Measurements from ENCODE around the gene ATP8B3.

ATP8B3 gene

DNA sequence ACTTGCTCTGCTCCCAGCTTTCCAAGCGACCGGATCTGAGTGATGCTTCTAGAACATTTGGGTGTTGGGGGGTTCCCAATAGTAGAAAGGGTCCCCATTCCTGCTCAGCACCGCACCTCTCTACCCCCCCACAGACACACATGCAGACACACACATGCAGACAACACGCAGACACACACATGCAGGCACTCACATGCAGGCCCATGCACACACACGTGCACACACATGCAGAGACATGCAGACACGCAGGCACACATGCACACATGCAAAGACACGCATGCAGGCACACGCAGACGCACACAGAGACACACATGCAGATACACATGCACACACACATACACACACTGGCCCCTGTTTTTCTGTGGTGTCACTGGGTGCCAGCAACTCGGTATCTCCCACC lies 34.9 kb downstream of the ATP8B3 start:
- H3K27me3 ChIP-seq (ENCODE audit: control insufficient read depth, insufficient read depth, low read length), result peaks cover 67% of the 10 kb centered on the region
- peaks cover 7% of the 10 kb centered on the region for H3K9me3 ChIP-seq (replicated peaks; ENCODE audit: low read length)
- H3K4me2 ChIP-seq (ENCODE audit: low read length), result no peak overlapping the region
- H3K4me3 ChIP-seq (ENCODE audit: low read length), result no peak overlapping the region
- peaks cover 10% of the 10 kb centered on the region for H3K4me1 ChIP-seq (ENCODE audit: control insufficient read depth, insufficient read depth, low read length)
- no peaks in the 10 kb centered on the region for H3K36me3 ChIP-seq (ENCODE audit: insufficient read depth, low read length)
- H3K9ac ChIP-seq (ENCODE audit: low read depth, low read length), result no peak overlapping the region

DNA sequence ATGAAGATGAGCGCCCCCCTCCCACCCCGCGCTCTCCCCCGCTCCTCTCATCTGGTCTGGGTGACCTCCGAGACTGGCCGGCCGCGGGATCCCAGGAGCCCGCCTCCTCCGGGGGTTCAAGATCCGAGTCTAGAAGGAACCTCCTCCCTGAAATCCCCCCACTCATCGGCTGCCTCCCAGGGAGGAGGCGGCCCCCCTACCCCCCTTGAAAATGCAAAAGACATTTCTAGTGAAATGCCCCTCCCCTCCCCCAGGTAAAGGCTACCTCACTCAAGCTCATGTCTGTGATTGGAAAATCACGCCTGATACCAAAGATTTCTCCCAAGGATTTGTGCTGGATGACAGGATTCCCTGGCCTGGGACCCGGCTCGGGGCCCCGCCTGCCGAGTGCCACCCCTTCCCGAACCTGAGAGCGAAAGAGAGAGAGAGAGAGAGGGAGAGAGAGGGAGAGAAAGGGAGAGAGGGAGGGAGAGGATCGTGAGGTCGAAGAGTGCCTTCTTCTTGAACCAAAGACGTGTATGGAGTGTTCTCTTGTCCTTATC lies 35.4 kb downstream of the ATP8B3 start:
- H3K9ac ChIP-seq (ENCODE audit: low read depth, low read length), result no peak overlapping the region
- no peak overlapping the region for H3K4me2 ChIP-seq (ENCODE audit: low read length)
- H3K27me3 ChIP-seq (ENCODE audit: control insufficient read depth, insufficient read depth, low read length), result peaks cover 67% of the 10 kb centered on the region
- H3K4me1 ChIP-seq (ENCODE audit: control insufficient read depth, insufficient read depth, low read length), result peaks cover 10% of the 10 kb centered on the region
- H3K36me3 ChIP-seq (ENCODE audit: insufficient read depth, low read length), result no peaks in the 10 kb centered on the region
- no peak overlapping the region for H3K4me3 ChIP-seq (ENCODE audit: low read length)
- peaks cover 2% of the 10 kb centered on the region for H3K9me3 ChIP-seq (replicated peaks; ENCODE audit: low read length)

- H3K27me3 ChIP-seq (ENCODE audit: control insufficient read depth, insufficient read depth, low read length), result peaks cover 72% of the 10 kb centered on the region
- H3K9ac ChIP-seq (ENCODE audit: low read depth, low read length), result no peak overlapping the region
- peaks cover 10% of the 10 kb centered on the region for H3K4me1 ChIP-seq (ENCODE audit: control insufficient read depth, insufficient read depth, low read length)
- no peak overlapping the region for H3K4me3 ChIP-seq (ENCODE audit: low read length)
- H3K9me3 ChIP-seq (replicated peaks; ENCODE audit: low read length), result peaks cover 4% of the 10 kb centered on the region
- H3K4me2 ChIP-seq (ENCODE audit: low read length), result no peak overlapping the region
- no peaks in the 10 kb centered on the region for H3K36me3 ChIP-seq (ENCODE audit: insufficient read depth, low read length)
Observed at GRCh38 chr19:1775951-1776605, 36.0 kb downstream of the ATP8B3 start.

DNA sequence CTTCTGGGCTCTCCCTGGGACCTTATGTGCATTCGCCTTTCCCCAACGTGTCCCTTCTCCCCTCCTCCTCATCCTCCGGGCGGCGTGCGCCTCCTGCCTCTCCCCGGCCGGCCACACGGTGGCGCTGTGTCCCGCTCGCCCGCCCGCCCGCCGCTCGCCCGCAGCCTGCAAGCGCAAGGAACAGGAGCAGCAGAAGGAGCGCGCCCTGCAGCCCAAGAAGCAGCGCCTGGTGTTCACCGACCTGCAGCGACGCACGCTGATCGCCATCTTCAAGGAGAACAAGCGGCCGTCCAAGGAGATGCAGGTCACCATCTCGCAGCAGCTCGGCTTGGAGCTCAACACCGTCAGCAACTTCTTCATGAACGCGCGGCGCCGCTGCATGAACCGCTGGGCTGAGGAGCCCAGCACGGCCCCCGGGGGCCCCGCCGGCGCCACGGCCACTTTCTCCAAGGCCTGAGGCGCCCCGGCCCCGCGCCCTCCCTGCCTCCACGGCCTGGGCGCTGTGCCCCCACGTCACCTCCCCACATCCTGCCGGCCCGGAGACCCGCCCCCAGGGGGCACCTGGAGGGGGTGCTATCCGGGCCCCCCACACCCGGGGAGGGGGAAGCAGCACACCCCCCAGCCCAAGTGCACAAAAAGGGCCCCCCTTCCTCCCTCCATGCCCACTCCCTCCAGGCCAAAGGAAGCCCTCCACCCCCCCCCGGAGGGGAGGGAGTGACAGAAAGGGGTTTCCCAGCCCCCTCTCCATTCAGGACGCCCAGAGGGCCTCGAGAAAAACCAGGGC lies 36.9 kb downstream of the ATP8B3 start:
- Histone ChIP-seq H3K4me3 (ENCODE audit: low read length) (no peak overlapping the region), H3K27me3 (ENCODE audit: control insufficient read depth, insufficient read depth, low read length) (peaks cover 70% of the 10 kb centered on the region), H3K9me3 (replicated peaks; ENCODE audit: low read length) (peaks cover 12% of the 10 kb centered on the region), H3K36me3 (ENCODE audit: insufficient read depth, low read length) (no peaks in the 10 kb centered on the region), H3K4me1 (ENCODE audit: control insufficient read depth, insufficient read depth, low read length) (peaks cover 10% of the 10 kb centered on the region), H3K9ac (ENCODE audit: low read depth, low read length) (no peak overlapping the region), H3K4me2 (ENCODE audit: low read length) (no peak overlapping the region)

DNA sequence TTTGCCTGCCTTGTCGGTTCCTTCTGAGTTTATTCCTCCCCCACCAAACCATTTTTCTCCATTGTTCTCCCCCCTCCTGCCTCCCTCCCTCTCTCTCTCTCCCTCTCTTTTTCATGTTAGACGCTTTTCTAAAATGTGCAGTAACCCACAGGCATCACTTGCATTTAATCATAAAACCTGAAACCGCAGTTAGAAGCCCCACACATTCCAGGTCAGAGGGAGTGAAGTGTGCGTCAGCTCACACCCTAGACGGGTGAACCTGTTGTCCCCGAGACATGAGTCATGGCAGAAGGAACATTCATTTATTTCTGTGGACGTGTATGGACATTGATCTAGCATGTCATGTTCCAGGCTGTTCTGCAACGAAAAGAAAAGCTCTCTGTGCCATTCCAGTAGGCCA lies 38.9 kb downstream of the ATP8B3 start:
- Histone ChIP-seq H3K9me3 (replicated peaks; ENCODE audit: low read length) (peaks cover 12% of the 10 kb centered on the region), H3K27me3 (ENCODE audit: control insufficient read depth, insufficient read depth, low read length) (peaks cover 57% of the 10 kb centered on the region), H3K4me3 (ENCODE audit: low read length) (no peak overlapping the region), H3K9ac (ENCODE audit: low read depth, low read length) (no peak overlapping the region), H3K36me3 (ENCODE audit: insufficient read depth, low read length) (no peaks in the 10 kb centered on the region), H3K4me1 (ENCODE audit: control insufficient read depth, insufficient read depth, low read length) (peaks cover 10% of the 10 kb centered on the region), H3K4me2 (ENCODE audit: low read length) (no peak overlapping the region)

DNA sequence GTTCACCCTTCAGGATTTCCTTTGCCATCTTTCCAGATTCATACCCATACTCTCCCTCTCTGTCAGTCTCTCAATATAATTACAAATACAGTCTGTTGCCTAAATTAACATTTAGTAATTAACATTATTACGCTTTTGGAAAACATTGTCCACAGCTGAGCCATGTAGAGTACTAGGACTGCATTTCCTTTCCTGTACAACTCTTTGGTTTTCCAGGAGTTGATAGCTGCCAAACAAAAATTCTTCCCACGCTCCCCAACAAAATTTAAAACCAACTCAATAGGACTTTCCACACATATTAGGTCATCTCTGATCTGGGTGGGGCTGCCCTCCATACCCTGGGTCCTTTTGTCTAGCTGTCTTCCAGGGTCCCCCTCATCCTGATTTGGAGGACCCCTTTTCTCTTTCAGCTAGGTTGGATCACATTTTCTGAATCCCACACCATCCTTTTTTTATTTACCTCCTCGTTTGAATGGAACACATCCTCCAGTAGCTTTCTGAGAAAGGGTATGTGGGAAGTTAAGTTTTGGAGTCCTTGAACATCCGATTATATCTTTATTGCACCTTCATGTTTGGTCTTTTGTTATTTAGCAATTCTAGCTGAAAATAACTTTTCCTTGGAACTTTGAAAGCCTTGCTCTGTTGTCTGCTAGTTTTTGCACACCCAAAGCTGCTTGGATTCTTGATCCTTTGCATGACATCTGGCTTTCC lies 41.1 kb downstream of the ATP8B3 start:
- Histone ChIP-seq H3K4me3 (ENCODE audit: low read length) (no peak overlapping the region), H3K9ac (ENCODE audit: low read depth, low read length) (no peak overlapping the region), H3K36me3 (ENCODE audit: insufficient read depth, low read length) (no peaks in the 10 kb centered on the region), H3K4me2 (ENCODE audit: low read length) (no peak overlapping the region), H3K9me3 (replicated peaks; ENCODE audit: low read length) (peaks cover 12% of the 10 kb centered on the region), H3K27me3 (ENCODE audit: control insufficient read depth, insufficient read depth, low read length) (peaks cover 58% of the 10 kb centered on the region), H3K4me1 (ENCODE audit: control insufficient read depth, insufficient read depth, low read length) (peaks cover 10% of the 10 kb centered on the region)

DNA sequence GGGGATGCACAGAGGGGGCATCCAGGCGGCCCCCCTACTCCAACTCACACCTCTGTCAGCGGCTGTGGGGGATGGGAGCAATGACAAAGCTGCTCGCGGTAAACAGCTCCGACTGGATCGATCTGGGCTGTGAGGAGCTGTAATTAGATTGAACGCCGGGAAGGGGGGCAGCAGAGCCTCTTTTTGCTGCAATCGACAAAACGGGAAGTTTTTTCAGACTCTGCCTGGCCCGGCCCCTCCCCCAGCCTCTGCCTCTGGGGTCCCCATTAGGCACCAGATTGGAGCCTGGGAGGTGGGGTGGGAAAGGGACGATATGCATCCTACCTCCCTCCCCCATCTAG lies 42.5 kb downstream of the ATP8B3 start:
- Histone ChIP-seq H3K9ac (ENCODE audit: low read depth, low read length) (no peak overlapping the region), H3K4me3 (ENCODE audit: low read length) (no peak overlapping the region), H3K36me3 (ENCODE audit: insufficient read depth, low read length) (no peaks in the 10 kb centered on the region), H3K4me2 (ENCODE audit: low read length) (no peak overlapping the region), H3K4me1 (ENCODE audit: control insufficient read depth, insufficient read depth, low read length) (peaks cover 10% of the 10 kb centered on the region), H3K27me3 (ENCODE audit: control insufficient read depth, insufficient read depth, low read length) (peaks cover 60% of the 10 kb centered on the region), H3K9me3 (replicated peaks; ENCODE audit: low read length) (peaks cover 12% of the 10 kb centered on the region)

DNA sequence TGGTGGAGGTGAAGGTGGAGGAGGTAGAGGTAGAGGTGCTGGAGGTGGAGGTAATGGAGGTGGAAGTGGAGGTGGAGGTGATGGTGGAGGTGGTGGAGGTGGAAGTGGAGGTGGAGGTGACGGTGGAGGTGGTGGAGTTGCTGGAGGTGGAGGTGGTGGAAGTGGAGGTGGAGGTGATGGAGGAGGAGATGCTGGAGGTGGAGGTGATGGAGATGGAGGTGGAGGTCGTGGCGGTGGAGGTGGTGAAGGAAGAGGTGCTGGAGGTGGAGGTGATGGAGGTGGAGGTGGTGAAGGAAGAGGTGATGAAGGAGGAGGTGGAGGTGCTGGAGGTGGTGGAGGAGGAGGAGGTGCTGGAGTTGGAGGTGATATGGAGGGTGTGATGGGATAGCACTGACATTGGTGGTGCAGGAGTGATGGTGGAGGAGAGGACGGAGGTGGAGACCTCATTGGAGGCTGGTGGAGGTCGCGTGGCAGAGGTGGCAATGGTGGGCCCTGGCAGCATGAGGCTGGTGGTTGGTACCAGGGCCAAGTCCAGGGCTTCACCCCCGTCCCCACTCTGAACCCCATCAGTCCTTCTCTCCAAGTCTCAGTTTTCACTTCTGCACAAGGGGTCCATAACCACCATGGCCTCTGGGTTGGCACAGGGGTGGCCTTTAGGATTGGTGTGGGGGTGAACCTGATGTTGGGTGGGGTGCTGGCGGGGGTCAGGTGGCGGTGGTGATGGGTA lies 43.0 kb downstream of the ATP8B3 start:
- H3K4me1 ChIP-seq (ENCODE audit: control insufficient read depth, insufficient read depth, low read length), result peaks cover 10% of the 10 kb centered on the region

GRCh38 chr19:1768248-1768647 lies 43.8 kb downstream of the ATP8B3 start:
- H3K9me3 ChIP-seq (replicated peaks; ENCODE audit: low read length), result peaks cover 12% of the 10 kb centered on the region
- no peak overlapping the region for H3K4me2 ChIP-seq (ENCODE audit: low read length)
- peaks cover 2% of the 10 kb centered on the region for H3K4me1 ChIP-seq (ENCODE audit: control insufficient read depth, insufficient read depth, low read length)
- peaks cover 59% of the 10 kb centered on the region for H3K27me3 ChIP-seq (ENCODE audit: control insufficient read depth, insufficient read depth, low read length)
- no peaks in the 10 kb centered on the region for H3K36me3 ChIP-seq (ENCODE audit: insufficient read depth, low read length)
- H3K9ac ChIP-seq (ENCODE audit: low read depth, low read length), result no peak overlapping the region
- H3K4me3 ChIP-seq (ENCODE audit: low read length), result no peak overlapping the region

More for the DNA sequence above, 43.0 kb downstream of the ATP8B3 start:
- Histone ChIP-seq H3K4me3 (ENCODE audit: low read length) (no peak overlapping the region), H3K36me3 (ENCODE audit: insufficient read depth, low read length) (no peaks in the 10 kb centered on the region), H3K4me2 (ENCODE audit: low read length) (no peak overlapping the region), H3K9ac (ENCODE audit: low read depth, low read length) (no peak overlapping the region), H3K27me3 (ENCODE audit: control insufficient read depth, insufficient read depth, low read length) (peaks cover 59% of the 10 kb centered on the region), H3K9me3 (replicated peaks; ENCODE audit: low read length) (peaks cover 12% of the 10 kb centered on the region)

- no peaks in the 10 kb centered on the region for H3K36me3 ChIP-seq (ENCODE audit: insufficient read depth, low read length)
- no peaks in the 10 kb centered on the region for H3K4me1 ChIP-seq (ENCODE audit: control insufficient read depth, insufficient read depth, low read length)
- H3K27me3 ChIP-seq (ENCODE audit: control insufficient read depth, insufficient read depth, low read length), result peaks cover 62% of the 10 kb centered on the region
- H3K9ac ChIP-seq (ENCODE audit: low read depth, low read length), result no peak overlapping the region
- H3K4me3 ChIP-seq (ENCODE audit: low read length), result no peak overlapping the region
- H3K9me3 ChIP-seq (replicated peaks; ENCODE audit: low read length), result peaks cover 12% of the 10 kb centered on the region
- H3K4me2 ChIP-seq (ENCODE audit: low read length), result no peak overlapping the region
Observed at GRCh38 chr19:1767464-1767933, 44.6 kb downstream of the ATP8B3 start.

All from skeletal muscle satellite cell (primary cell).